H1 (cell line): ENCODE measurements around the gene ACBD6. TPM values are rescaled to one million over a fixed set of nuclear protein-coding genes. Genes with fewer than 3 reads are reported as not detected.
A peak's percentile ranks its signal among the peaks of the same experiment; 100 is the strongest.

Experiments
- CTCF ChIA-PET: fragments of 300-600 bp; sonication (Branson Sonifier 250); formaldehyde crosslinking; loops from one replicate; lab custom pipeline; 2021; ENCODE audit not compliant: partially characterized antibody; lab: Charles Lee
- POLR2A ChIA-PET: fragments of 300-600 bp; sonication (Branson Sonifier 250); formaldehyde crosslinking; loops from one replicate; lab custom pipeline; 2021; ENCODE audit warnings: inconsistent platforms; ENCODE audit not compliant: partially characterized antibody; lab: Charles Lee
- DNase-seq, 2 experiments: peaks; one replicate each; pipeline versions ENCODE4 v3.0.0 to v3.0.0-alpha.2; 2010 to 2022; ENCODE audit warnings: low spot score in 2 of 2, low read depth in 1 of 2, mixed read lengths in 1 of 2
- FAIRE-seq: peaks from 2 replicates; lab custom pipeline; 2011; peaks lifted over from hg19 to GRCh38; lab: Jason Lieb, UNC
- H2AFZ ChIP-seq: 2 replicates; pipeline ENCODE4 v1.8.1; 2012; ENCODE audit warnings: low read length, inconsistent platforms
- H2AK5ac ChIP-seq: 2 replicates; pipeline ENCODE4 v1.6.1; 2013; ENCODE audit warnings: low read depth, low read length
- H2BK120ac ChIP-seq: replicated peaks from 2 replicates; pipeline ENCODE3; 2013; ENCODE audit warnings: low read depth, low read length, inconsistent platforms
- H2BK12ac ChIP-seq: 2 replicates; pipeline ENCODE4 v1.6.1; 2013; ENCODE audit warnings: low read depth, low read length
- H2BK15ac ChIP-seq: 2 replicates; pipeline ENCODE4 v1.6.1; 2013; ENCODE audit warnings: low read length
- H2BK20ac ChIP-seq: 2 replicates; pipeline ENCODE4 v1.6.1; 2013; ENCODE audit warnings: low read length
- H2BK5ac ChIP-seq: 2 replicates; pipeline ENCODE4 v1.6.1; 2013; ENCODE audit warnings: low read depth, low read length
- H3K14ac ChIP-seq: 2 replicates; pipeline ENCODE4 v1.6.1; 2013; ENCODE audit warnings: inconsistent platforms; ENCODE audit not compliant: insufficient read length
- H3K18ac ChIP-seq: 2 replicates; pipeline ENCODE4 v1.6.1; 2013; ENCODE audit warnings: low read length; ENCODE audit errors: extremely low read depth
- H3K23ac ChIP-seq: 2 replicates; pipeline ENCODE4 v1.6.1; 2013; ENCODE audit warnings: inconsistent platforms; ENCODE audit not compliant: insufficient read length
- H3K23me2 ChIP-seq: 2 replicates; pipeline ENCODE4 v1.6.1; 2013; ENCODE audit warnings: low read depth, low read length
- H3K27ac ChIP-seq: 2 replicates; pipeline ENCODE4 v1.6.1; 2011; ENCODE audit warnings: low read depth, low read length, inconsistent platforms
- H3K27me3 ChIP-seq, 4 experiments: replicated peaks in 1 of 4; 1 replicate in 1 of 4; 2 replicates in 3 of 4; pipeline versions ENCODE4 v1.6.1 to v1.8.1; 2011 to 2013; ENCODE audit warnings: low read length in 3 of 4, mild to moderate bottlenecking in 3 of 4, inconsistent platforms in 2 of 4, mixed read lengths in 2 of 4, moderate library complexity in 1 of 4; ENCODE audit not compliant: control insufficient read depth in 3 of 4, insufficient read depth in 3 of 4; ENCODE audit errors: extremely low read depth in 1 of 4
- H3K36me3 ChIP-seq, 4 experiments: 2 replicates each; pipeline versions ENCODE4 v1.6.1 to v1.8.1; 2011 to 2013; ENCODE audit warnings: mild to moderate bottlenecking in 4 of 4, low read length in 3 of 4, moderate library complexity in 2 of 4, control low read depth in 1 of 4, inconsistent platforms in 1 of 4; ENCODE audit not compliant: insufficient read depth in 4 of 4, control insufficient read depth in 2 of 4
- H3K4ac ChIP-seq: replicated peaks from 2 replicates; pipeline ENCODE3; 2013; ENCODE audit warnings: low read length, low read depth, mixed read lengths, inconsistent platforms; ENCODE audit not compliant: insufficient read length
- H3K4me1 ChIP-seq, 4 experiments: replicated peaks in 1 of 4; 1 replicate in 1 of 4; 2 replicates in 3 of 4; pipeline versions ENCODE4 v1.6.1 to v1.8.1; 2011 to 2013; ENCODE audit warnings: low read length in 3 of 4, inconsistent platforms in 2 of 4, mixed read lengths in 1 of 4; ENCODE audit not compliant: insufficient read depth in 4 of 4, control insufficient read depth in 3 of 4
- H3K4me2 ChIP-seq, 2 experiments: 2 replicates each; pipeline versions ENCODE4 v1.6.1 to v1.8.1; 2011 to 2013; ENCODE audit warnings: low read depth in 2 of 2, low read length in 2 of 2, control low read depth in 1 of 2, inconsistent platforms in 1 of 2, mild to moderate bottlenecking in 1 of 2; ENCODE audit not compliant: insufficient read depth in 1 of 2
- H3K4me3 ChIP-seq, 4 experiments: fragments of 200-600, 300-600 bp in 1 of 4; sonication (generic), shearing (Covaris generic), sonication (Bioruptor Twin) in 1 of 4; 2 replicates each; pipeline versions ENCODE4 v1.5.1 to v1.8.1; 2011 to 2016; ENCODE audit warnings: low read length in 4 of 4, low read depth in 3 of 4, control low read depth in 2 of 4, inconsistent platforms in 2 of 4, mild to moderate bottlenecking in 2 of 4, mixed read lengths in 1 of 4, moderate library complexity in 1 of 4; ENCODE audit not compliant: insufficient read depth in 2 of 4; ENCODE audit errors: extremely low read depth in 1 of 4
- H3K56ac ChIP-seq: replicated peaks from 2 replicates; pipeline ENCODE3; 2013; ENCODE audit warnings: low read depth, mild to moderate bottlenecking, mixed read lengths, low read length, inconsistent platforms; ENCODE audit not compliant: insufficient read length
- H3K79me1 ChIP-seq: 2 replicates; pipeline ENCODE4 v1.6.1; 2013; ENCODE audit warnings: low read depth, low read length, control low read depth
- H3K79me2 ChIP-seq, 2 experiments: 2 replicates each; pipeline versions ENCODE4 v1.6.1 to v1.8.1; 2012 to 2013; ENCODE audit warnings: low read length in 2 of 2, mild to moderate bottlenecking in 2 of 2, inconsistent platforms in 1 of 2; ENCODE audit not compliant: insufficient read depth in 2 of 2, control insufficient read depth in 1 of 2
- H3K9ac ChIP-seq, 4 experiments: replicated peaks in 1 of 4; 1 replicate in 1 of 4; 2 replicates in 3 of 4; pipeline versions ENCODE4 v1.6.1 to v1.8.1; 2011 to 2013; ENCODE audit warnings: low read depth in 3 of 4, low read length in 3 of 4, control low read depth in 2 of 4, mild to moderate bottlenecking in 2 of 4, moderate library complexity in 2 of 4, inconsistent platforms in 1 of 4; ENCODE audit errors: extremely low read depth in 1 of 4
- H3K9me3 ChIP-seq, 2 experiments: 2 replicates each; pipeline versions ENCODE4 v1.6.1 to v1.8.1; 2012 to 2013; ENCODE audit warnings: mild to moderate bottlenecking in 2 of 2, moderate library complexity in 2 of 2, control low read depth in 1 of 2, inconsistent platforms in 1 of 2, low read depth in 1 of 2, low read length in 1 of 2, mixed read lengths in 1 of 2; ENCODE audit not compliant: insufficient read depth in 2 of 2
- H4K20me1 ChIP-seq, 2 experiments: replicated peaks in 1 of 2; 2 replicates each; pipeline versions ENCODE3 to v1.8.1; 2011 to 2013; ENCODE audit warnings: inconsistent platforms in 2 of 2, low read length in 2 of 2, mild to moderate bottlenecking in 1 of 2; ENCODE audit not compliant: insufficient read depth in 2 of 2, control insufficient read depth in 1 of 2
- H4K5ac ChIP-seq: 2 replicates; pipeline ENCODE4 v1.6.1; 2013; ENCODE audit warnings: low read length, low read depth, mixed read lengths, inconsistent platforms; ENCODE audit not compliant: insufficient read length
- H4K8ac ChIP-seq: 2 replicates; pipeline ENCODE4 v1.8.0; 2013; ENCODE audit warnings: mild to moderate bottlenecking, moderate library complexity, low read length, inconsistent platforms; ENCODE audit not compliant: insufficient read depth; ENCODE audit errors: extremely low read depth
- H4K91ac ChIP-seq: replicated peaks from 2 replicates; pipeline ENCODE3; 2013; ENCODE audit warnings: low read length, mixed read lengths, inconsistent platforms; ENCODE audit not compliant: insufficient read length
- RFX5 ChIP-seq: IDR thresholded peaks from 2 replicates; pipeline ENCODE4 v1.6.1; 2011; ENCODE audit warnings: low read depth, low read length, improper control_type of control experiment, borderline replicate concordance
- WGBS, 2 experiments: shearing (Covaris generic) in 1 of 2; methylation state at CpG; one replicate each; pipeline versions ENCODE4 v1.1.6 to v1.1.7; 2013 to 2015; ENCODE audit warnings: low lambda C conversion rate in 2 of 2, mixed read lengths in 2 of 2, inconsistent platforms in 1 of 2, low coverage in 1 of 2, missing lambda C conversion rate in 1 of 2; ENCODE audit not compliant: insufficient replicate concordance in 2 of 2, insufficient coverage in 1 of 2, insufficient read length in 1 of 2; ENCODE audit errors: extremely low coverage in 1 of 2, missing lambda C conversion rate in 1 of 2; 5-methylcytosine and 5-hydroxymethylcytosine counted together
- polyA plus RNA-seq, 7 experiments: library from polyadenylated mRNA; depleted of rRNA in 3 of 7; stranded (reverse) in 5 of 7; unstranded in 2 of 7; fragments of >200 nt in 5 of 7; fragments of 200-250 nt in 2 of 7; gene quantifications; 1 replicate in 5 of 7; 2 replicates in 1 of 7; 4 replicates in 1 of 7; pipeline versions ENCODE4 v1.2.1 to v1.2.3, GENCODE V29; 2011 to 2013; ENCODE audit warnings: missing spikeins in 2 of 7, mixed read lengths in 2 of 7
- total RNA-seq: library from RNA; stranded (reverse); fragmentation: NEBNext Ultra II Directional; extraction: Animal tissue kit (Norgen Biotek cat#: 25700); gene quantifications from 2 replicates; pipeline ENCODE4 v1.2.1, GENCODE V29; 2021

ACBD6 gene
- total and polyA plus RNA-seq, 2 of the 8 experiments (the other 6 are each of a cell fraction or from before 2014, with no cell fraction given), result 52.0 to 67.7 TPM

- H3K4me1 ChIP-seq, result no peaks in the 10 kb centered on the region; a peak in 1 of 7 replicates
- CTCF ChIA-PET, result interaction anchor here (0.6 to 2.2 kb wide), 9 partner anchors 12 to 912 kb away, joined by 3 to 6 read pairs (median 4); partner anchors contain the start of gene XPR1
- no peak overlapping the region for H3K4me2 ChIP-seq
- peak overlapping the region; percentile 77 for H2AFZ ChIP-seq
- H3K4me3 ChIP-seq, result no peak overlapping the region
- H3K14ac ChIP-seq, result no peak overlapping the region
- no peaks in the 10 kb centered on the region for H3K27me3 ChIP-seq
- 85% methylated on average over 7 of the region's 7 CpGs; no CpG with 5 or more reads in 1 of the 2 experiments for WGBS, 2 experiments
- H2BK15ac ChIP-seq, result no peak overlapping the region
- no peak overlapping the region for H3K27ac ChIP-seq
- H2BK120ac ChIP-seq, result no peak overlapping the region
- no peaks in the 10 kb centered on the region for H3K79me1 ChIP-seq
- no peak overlapping the region for H2BK20ac ChIP-seq
- H3K23ac ChIP-seq, result no peak overlapping the region
- H3K23me2 ChIP-seq, result no peaks in the 10 kb centered on the region
- H3K79me2 ChIP-seq, result no peaks in the 10 kb centered on the region
- H3K36me3 ChIP-seq, result no peaks in the 10 kb centered on the region
- DNase-seq (no peak), FAIRE-seq (no peak)
- no peak overlapping the region for H3K56ac ChIP-seq
- H2AK5ac ChIP-seq, result no peak overlapping the region
- no peak overlapping the region for H3K9ac ChIP-seq
- no peaks in the 10 kb centered on the region for H4K20me1 ChIP-seq
- H2BK12ac ChIP-seq, result no peak overlapping the region
- H2BK5ac ChIP-seq, result no peak overlapping the region
- H4K91ac ChIP-seq, result peak overlapping the region; percentile 68
- no peak overlapping the region for H3K18ac ChIP-seq
- POLR2A ChIA-PET, result interaction anchor here (0.6 to 1.1 kb wide), 2 partner anchors 20 to 1747 kb away, joined by 3 to 5 read pairs; no protein-coding TSS in a partner anchor
- H3K4ac ChIP-seq, result no peak overlapping the region
- H4K8ac ChIP-seq, result no peak overlapping the region
- H3K9me3 ChIP-seq, result no peaks in the 10 kb centered on the region
- no peak overlapping the region for H4K5ac ChIP-seq
- TF ChIP-seq RFX5, result no peak
Observed at GRCh38 chr1:180536821-180537372, 34.5 kb upstream of the ACBD6 start.
